Left ventricle myocardium inferior (tissue), 1 donor: ENCODE measurements around the gene GH2. TPM values are rescaled to one million over a fixed set of nuclear protein-coding genes. Genes with fewer than 3 reads are reported as not detected.
"Not testable (repeated sequence)": the region's sequence is repeated elsewhere in the genome, so short reads cannot be mapped to it uniquely, and the experiment has no call there.

Experiments
- DNase-seq: peaks from one replicate; pipeline ENCODE4 v3.0.0-alpha.2; 2020
- H3K27ac ChIP-seq: fragments of 200-600 bp; replicated peaks from 2 replicates; pipeline ENCODE4 v1.8.0; 2021
- H3K27me3 ChIP-seq: fragments of 200-600 bp; 2 replicates; pipeline ENCODE4 v1.8.0; 2021; ENCODE audit warnings: low read depth
- H3K36me3 ChIP-seq: fragments of 200-600 bp; 2 replicates; pipeline ENCODE4 v1.8.0; 2021
- H3K4me1 ChIP-seq: fragments of 200-600 bp; 2 replicates; pipeline ENCODE4 v1.8.0; 2021
- H3K4me3 ChIP-seq: fragments of 200-600 bp; 2 replicates; pipeline ENCODE4 v1.8.0; 2021; ENCODE audit warnings: mild to moderate bottlenecking, moderate library complexity
- H3K9me3 ChIP-seq: fragments of 200-600 bp; replicated peaks from 2 replicates; pipeline ENCODE4 v1.8.0; 2021
- CTCF ChIP-seq: fragments of 200-600 bp; IDR thresholded peaks from 2 replicates; pipeline ENCODE4 v1.8.0; 2021; ENCODE audit warnings: antibody characterized with exemption, mild to moderate bottlenecking, borderline replicate concordance
- intact Hi-C: fragments of 100-400 bp; cut with micrococcal nuclease; formaldehyde crosslinking; loops from one replicate; pipeline ENCODE4 v1.11.0; 2022
- total RNA-seq: library from RNA; stranded (reverse); fragmentation: NEBNext Ultra II Directional; extraction: Animal tissue kit (Norgen Biotek cat#: 25700); gene quantifications from one replicate; pipeline ENCODE4 v1.2.1, GENCODE V29; 2021
- donor health status: DM: no; HTN: yes; CAD: no; lungs with severe emphysema.

Gene GH2
- total RNA-seq, 1 donor from 2014 or later = not detected

DNA sequence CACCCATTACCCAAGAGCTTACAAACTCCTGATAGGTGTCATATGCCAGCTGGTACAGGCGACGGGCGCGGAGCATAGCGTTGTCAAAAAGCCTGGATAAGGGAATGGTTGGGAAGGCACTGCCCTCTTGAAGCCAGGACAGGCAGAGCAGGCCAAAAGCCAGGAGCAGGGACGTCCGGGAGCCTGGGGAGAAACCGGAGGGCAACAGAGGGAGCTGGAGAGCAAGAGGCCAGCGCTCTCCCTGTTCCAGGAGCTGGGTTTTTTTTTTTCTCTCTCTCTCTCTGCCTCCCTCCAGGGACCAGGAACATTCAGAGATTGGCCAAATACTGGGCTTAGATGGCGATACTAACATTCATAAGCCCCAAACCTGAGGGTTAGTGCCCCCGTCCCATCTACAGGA, 407 bp downstream of the GH2 start:
- H3K27me3 ChIP-seq, H3K4me1 ChIP-seq, H3K36me3 ChIP-seq, H3K27ac ChIP-seq, H3K4me3 ChIP-seq, intact Hi-C loops, H3K9me3 ChIP-seq: not testable (repeated sequence)
- TF ChIP-seq CTCF = peak; percentile 33
- peak; percentile 29 for DNase-seq

DNA sequence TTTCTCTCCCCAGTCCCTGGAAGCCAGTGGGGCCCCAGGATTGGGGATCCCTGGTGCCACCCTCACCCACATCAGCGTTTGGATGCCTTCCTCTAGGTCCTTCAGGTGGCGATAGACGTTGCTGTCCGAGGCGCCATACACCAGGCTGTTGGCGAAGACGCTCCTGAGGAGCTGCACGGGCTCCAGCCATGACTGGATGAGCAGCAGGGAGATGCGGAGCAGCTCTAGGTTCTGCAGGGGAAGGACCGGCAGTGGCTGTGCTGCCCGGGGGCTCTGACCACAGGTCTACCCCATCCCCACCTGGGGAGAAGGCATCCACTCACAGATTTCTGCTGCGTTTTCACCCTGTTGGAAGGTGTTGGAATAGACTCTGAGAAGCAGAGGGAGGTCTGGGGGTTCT, 1.0 kb downstream of the GH2 start:
- Histone ChIP-seq H3K27me3 (no peaks in the 10 kb centered on the region), H3K9me3 (no peaks in the 10 kb centered on the region), H3K4me1 (no peaks in the 10 kb centered on the region), H3K36me3 (no peaks in the 10 kb centered on the region), H3K27ac (no peak overlapping the region), H3K4me3 (no peak overlapping the region)
- intact Hi-C loops = no loop called here
- no peak for DNase-seq
- no peak for TF ChIP-seq CTCF

DNA sequence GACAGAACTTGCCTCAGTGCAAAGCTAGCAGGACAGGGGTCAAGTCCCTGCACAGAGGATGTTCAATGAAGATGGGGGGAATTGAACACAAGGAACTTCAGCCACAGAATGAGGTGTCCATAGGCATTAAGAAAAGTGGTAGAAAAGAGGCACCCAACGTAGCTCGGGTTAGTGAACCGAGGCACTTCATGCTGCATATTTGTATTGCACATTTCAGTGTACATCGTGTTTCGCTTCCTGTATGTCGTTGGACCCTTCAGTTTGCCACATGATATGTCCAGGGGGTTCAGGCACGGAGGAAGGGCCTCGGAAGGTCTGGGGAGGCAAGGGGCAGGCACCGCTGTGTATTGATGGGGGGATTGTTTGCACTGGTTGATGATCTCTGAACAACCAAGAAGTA, 3.3 kb downstream of the GH2 start:
- DNase-seq, H3K9me3 ChIP-seq, H3K4me3 ChIP-seq, H3K36me3 ChIP-seq, H3K4me1 ChIP-seq, H3K27ac ChIP-seq, intact Hi-C loops, H3K27me3 ChIP-seq: not testable (repeated sequence)

- H3K9me3 ChIP-seq, DNase-seq, H3K4me3 ChIP-seq, H3K27me3 ChIP-seq, H3K36me3 ChIP-seq, H3K27ac ChIP-seq, intact Hi-C loops, H3K4me1 ChIP-seq: not testable (repeated sequence)
Measured at GRCh38 chr17:63874693-63875092, 7.1 kb downstream of the GH2 start.

GRCh38 chr17:63874061-63874626, 7.6 kb downstream of the GH2 start:
- H3K4me3 ChIP-seq, DNase-seq, intact Hi-C loops: not testable (repeated sequence)

DNA sequence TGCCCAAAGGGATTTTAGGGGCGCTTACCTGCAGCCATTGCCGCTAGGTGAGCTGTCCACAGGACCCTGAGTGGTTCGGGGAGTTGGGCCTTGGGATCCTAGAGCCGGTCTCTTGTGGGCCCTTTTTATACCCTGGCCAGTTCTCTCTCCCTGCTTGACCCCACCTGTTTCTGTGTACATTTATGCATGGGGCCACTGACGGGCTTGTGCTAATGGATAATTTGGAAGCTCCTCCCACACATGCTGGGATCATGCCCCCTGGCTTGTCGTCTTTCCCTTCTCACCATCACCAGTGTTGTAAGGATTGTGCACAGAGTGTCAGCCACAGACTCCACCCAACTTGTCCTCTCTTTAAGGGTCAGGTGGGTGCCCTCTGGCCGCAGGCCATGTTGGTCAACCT, 8.2 kb downstream of the GH2 start, which contains the start of gene CSH2:
Gene CSH2 (minus strand): TSS at position 101 of the 400 bp plus-strand sequence. CDS start 63 bp downstream, at position 38.
- H3K36me3 ChIP-seq, H3K4me3 ChIP-seq, H3K27ac ChIP-seq, H3K27me3 ChIP-seq, DNase-seq, H3K9me3 ChIP-seq, intact Hi-C loops, H3K4me1 ChIP-seq: not testable (repeated sequence)

More at GRCh38 chr17:63874061-63874626, 7.6 kb downstream of the GH2 start:
- H3K4me1 ChIP-seq, H3K36me3 ChIP-seq, H3K27ac ChIP-seq, H3K27me3 ChIP-seq, H3K9me3 ChIP-seq: not testable (repeated sequence)

GRCh38 chr17:63871646-63872365, 9.9 kb downstream of the GH2 start:
- H3K36me3 ChIP-seq, DNase-seq, H3K27me3 ChIP-seq, H3K27ac ChIP-seq, H3K4me1 ChIP-seq, intact Hi-C loops, H3K4me3 ChIP-seq, H3K9me3 ChIP-seq: not testable (repeated sequence)

- H3K4me3 ChIP-seq, H3K27ac ChIP-seq, DNase-seq, H3K9me3 ChIP-seq, H3K27me3 ChIP-seq, intact Hi-C loops, H3K4me1 ChIP-seq, H3K36me3 ChIP-seq: not testable (repeated sequence)
Measured at GRCh38 chr17:63870292-63870665, 11.5 kb downstream of the GH2 start.

- intact Hi-C loops, DNase-seq: not testable (repeated sequence)
Measured at GRCh38 chr17:63869491-63870291, 12.1 kb downstream of the GH2 start.

DNA sequence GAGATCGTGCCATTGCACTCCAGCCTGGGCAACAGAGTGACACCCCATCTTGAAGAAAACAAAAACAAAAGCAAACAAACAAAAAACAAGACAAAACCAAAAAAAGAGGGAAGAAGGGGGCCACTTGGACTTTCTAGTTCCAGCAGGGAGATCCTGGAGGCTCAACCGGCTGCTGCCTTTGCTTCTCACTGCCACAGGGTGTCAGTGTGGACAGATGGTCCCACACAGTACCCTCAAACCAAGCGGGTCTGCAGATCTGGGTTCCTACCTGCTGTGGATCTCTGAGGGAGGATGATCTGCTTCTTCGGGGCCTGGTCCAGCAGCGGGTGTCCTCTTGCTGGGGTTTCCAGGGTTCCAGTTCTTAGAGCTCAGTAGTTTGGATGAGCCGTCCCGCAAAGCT, 15.1 kb downstream of the GH2 start:
- H3K36me3 ChIP-seq, DNase-seq, H3K27ac ChIP-seq, H3K4me1 ChIP-seq, intact Hi-C loops, H3K9me3 ChIP-seq, H3K27me3 ChIP-seq, H3K4me3 ChIP-seq: not testable (repeated sequence)

More at GRCh38 chr17:63869491-63870291, 12.1 kb downstream of the GH2 start:
- H3K4me3 ChIP-seq, H3K27me3 ChIP-seq, H3K9me3 ChIP-seq, H3K27ac ChIP-seq, H3K4me1 ChIP-seq, H3K36me3 ChIP-seq: not testable (repeated sequence)
